PFSK-1 (cell line): ENCODE data around the gene SYNE1.

Source experiments
- FOXP2 ChIP-seq: optimal IDR thresholded peaks from 2 replicates; pipeline ENCODE3; 2011; ENCODE audit warnings: borderline replicate concordance, control low read depth, inconsistent platforms; ENCODE audit not compliant: insufficient read depth; ENCODE audit errors: extremely low read length, extremely low read depth
- POLR2AphosphoS5 ChIP-seq: IDR thresholded peaks from 2 replicates; pipeline ENCODE4 v1.6.1; 2012; ENCODE audit warnings: low read depth, mild to moderate bottlenecking, control low read depth, low read length, moderate library complexity
- SIN3A ChIP-seq: IDR thresholded peaks from 2 replicates; pipeline ENCODE4 v1.6.1; 2012; ENCODE audit warnings: mild to moderate bottlenecking, low read length, moderate library complexity, borderline replicate concordance; ENCODE audit not compliant: insufficient read depth
- TAF1 ChIP-seq: IDR thresholded peaks from 2 replicates; pipeline ENCODE4 v1.6.1; 2012; ENCODE audit warnings: low read length, control low read depth, borderline replicate concordance; ENCODE audit not compliant: insufficient read depth
- TF ChIP-seq, protein P1 (sequence below), 2 experiments: IDR thresholded peaks; 2 replicates each; pipeline versions ENCODE4 v1.6.1 to v1.8.0; 2011 to 2012; ENCODE audit warnings: low read depth in 2 of 2, low read length in 2 of 2, control low read depth in 1 of 2, inconsistent platforms in 1 of 2, mild to moderate bottlenecking in 1 of 2, moderate library complexity in 1 of 2; ENCODE audit not compliant: insufficient read depth in 1 of 2

Gene SYNE1

GRCh38 chr6:152343735-152344360 lies 293.3 kb downstream of the SYNE1 start:
- TF ChIP-seq TAF1 (no peak), FOXP2 (no peak)

DNA sequence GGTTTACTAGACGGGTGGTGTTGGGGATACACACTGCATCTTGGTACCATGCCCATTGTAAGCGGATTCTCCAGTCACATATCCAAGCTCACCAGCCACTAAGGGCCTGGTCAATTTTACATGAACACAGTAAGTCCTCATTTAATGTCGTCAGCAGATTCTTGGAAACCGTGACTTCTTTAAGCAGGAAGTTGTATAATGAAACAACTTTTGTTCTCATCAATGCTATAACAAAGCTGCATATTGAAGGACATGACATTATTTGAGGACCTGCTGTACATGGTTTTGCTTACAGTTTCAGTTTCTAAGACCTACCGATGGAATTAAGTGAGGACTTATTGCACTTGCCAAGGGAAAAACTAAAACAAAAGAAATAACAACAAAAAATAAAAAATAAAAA lies 295.6 kb downstream of the SYNE1 start:
- TF ChIP-seq POLR2AphosphoS5 (no peak), TAF1 (no peak), FOXP2 (no peak), SIN3A (no peak)
- TF ChIP-seq, protein P1, sequence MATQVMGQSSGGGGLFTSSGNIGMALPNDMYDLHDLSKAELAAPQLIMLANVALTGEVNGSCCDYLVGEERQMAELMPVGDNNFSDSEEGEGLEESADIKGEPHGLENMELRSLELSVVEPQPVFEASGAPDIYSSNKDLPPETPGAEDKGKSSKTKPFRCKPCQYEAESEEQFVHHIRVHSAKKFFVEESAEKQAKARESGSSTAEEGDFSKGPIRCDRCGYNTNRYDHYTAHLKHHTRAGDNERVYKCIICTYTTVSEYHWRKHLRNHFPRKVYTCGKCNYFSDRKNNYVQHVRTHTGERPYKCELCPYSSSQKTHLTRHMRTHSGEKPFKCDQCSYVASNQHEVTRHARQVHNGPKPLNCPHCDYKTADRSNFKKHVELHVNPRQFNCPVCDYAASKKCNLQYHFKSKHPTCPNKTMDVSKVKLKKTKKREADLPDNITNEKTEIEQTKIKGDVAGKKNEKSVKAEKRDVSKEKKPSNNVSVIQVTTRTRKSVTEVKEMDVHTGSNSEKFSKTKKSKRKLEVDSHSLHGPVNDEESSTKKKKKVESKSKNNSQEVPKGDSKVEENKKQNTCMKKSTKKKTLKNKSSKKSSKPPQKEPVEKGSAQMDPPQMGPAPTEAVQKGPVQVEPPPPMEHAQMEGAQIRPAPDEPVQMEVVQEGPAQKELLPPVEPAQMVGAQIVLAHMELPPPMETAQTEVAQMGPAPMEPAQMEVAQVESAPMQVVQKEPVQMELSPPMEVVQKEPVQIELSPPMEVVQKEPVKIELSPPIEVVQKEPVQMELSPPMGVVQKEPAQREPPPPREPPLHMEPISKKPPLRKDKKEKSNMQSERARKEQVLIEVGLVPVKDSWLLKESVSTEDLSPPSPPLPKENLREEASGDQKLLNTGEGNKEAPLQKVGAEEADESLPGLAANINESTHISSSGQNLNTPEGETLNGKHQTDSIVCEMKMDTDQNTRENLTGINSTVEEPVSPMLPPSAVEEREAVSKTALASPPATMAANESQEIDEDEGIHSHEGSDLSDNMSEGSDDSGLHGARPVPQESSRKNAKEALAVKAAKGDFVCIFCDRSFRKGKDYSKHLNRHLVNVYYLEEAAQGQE (IDR thresholded peaks at IDR 0.05; ENCODE audit: insufficient read depth in 1 of 2, low read depth in 2 of 2, low read length in 2 of 2) = no peak

DNA sequence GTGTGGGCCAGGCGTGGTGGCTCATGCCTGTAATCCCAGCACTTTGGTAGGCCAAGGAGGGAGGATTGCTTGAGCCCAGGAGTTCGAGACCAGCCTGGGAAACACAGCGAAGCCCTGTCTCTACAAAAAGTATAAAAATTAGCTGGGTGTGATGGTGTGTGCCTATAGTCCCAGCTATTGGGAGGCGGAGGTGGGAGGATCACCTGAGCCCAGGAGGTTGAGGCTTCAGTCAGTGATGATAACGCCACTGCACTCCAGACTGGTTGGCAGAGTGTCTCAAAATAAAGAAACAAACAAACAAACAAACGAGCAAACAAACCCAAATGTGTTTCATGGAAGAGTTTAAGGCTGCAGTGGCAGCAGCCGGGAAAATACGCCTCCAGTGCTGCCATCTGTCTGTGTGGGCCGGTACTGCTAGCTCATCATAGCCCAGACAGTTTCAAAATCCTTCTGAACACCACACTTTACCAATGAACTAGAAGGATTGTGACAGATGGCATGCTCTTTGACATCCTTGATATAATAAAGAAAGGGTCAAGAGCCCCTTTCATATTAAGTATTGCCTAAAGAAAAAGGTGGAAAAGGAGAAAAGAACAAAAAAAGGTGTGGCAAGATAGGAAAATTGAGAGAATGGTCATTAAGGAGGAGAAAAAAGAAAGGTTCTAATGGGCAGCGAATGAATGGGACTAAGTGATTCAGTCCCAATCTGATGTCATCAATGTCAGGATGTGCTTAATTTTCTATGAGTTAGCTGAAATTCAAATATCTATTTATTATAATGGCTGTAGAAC lies 298.6 kb downstream of the SYNE1 start:
- no peak for TF ChIP-seq TAF1
- TF ChIP-seq SIN3A = no peak
- TF ChIP-seq, protein P1 (IDR thresholded peaks at IDR 0.05; ENCODE audit: insufficient read depth in 1 of 2, low read depth in 2 of 2, low read length in 2 of 2) = no peak
- TF ChIP-seq POLR2AphosphoS5 = no peak
- TF ChIP-seq FOXP2 = no peak

GRCh38 chr6:152334555-152334954 lies 302.6 kb downstream of the SYNE1 start:
- TF ChIP-seq TAF1 (no peak), FOXP2 (no peak), POLR2AphosphoS5 (no peak), SIN3A (no peak)
- TF ChIP-seq, protein P1 (IDR thresholded peaks at IDR 0.05; ENCODE audit: insufficient read depth in 1 of 2, low read depth in 2 of 2, low read length in 2 of 2) = no peak

DNA sequence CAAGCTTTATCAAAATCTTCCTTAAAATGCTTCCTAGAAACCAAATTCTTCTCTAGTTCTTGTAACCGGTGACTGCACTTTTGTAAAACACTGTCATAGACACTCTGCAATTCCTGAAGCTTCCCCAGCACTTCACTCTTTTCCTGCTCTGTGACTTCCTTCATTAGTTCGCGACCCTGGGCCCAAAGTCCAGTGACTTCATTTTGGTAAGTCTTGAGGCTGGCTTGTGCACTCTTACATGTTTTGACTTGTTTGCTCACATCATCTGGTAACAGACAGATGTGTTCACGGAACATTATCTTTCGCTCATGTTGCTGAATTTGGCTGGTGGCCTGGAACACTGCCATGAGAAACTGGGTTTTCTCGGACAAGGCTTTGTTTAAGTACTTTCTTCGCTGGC lies 306.2 kb downstream of the SYNE1 start:
- TF ChIP-seq FOXP2 = no peak
- no peak for TF ChIP-seq POLR2AphosphoS5
- TF ChIP-seq SIN3A = no peak
- TF ChIP-seq, protein P1 (IDR thresholded peaks at IDR 0.05; ENCODE audit: insufficient read depth in 1 of 2, low read depth in 2 of 2, low read length in 2 of 2) = no peak
- TF ChIP-seq TAF1 = no peak
